ENCODE measurements around the gene ZNHIT1. TPM values are rescaled to one million over a fixed set of nuclear protein-coding genes. Genes with fewer than 3 reads are reported as not detected.

ZNHIT1 gene
- total and polyA plus RNA-seq, 2 of the 8 experiments (the other 6 are each of a cell fraction or from before 2014, with no cell fraction given): 38.2 to 61.7 TPM

DNA sequence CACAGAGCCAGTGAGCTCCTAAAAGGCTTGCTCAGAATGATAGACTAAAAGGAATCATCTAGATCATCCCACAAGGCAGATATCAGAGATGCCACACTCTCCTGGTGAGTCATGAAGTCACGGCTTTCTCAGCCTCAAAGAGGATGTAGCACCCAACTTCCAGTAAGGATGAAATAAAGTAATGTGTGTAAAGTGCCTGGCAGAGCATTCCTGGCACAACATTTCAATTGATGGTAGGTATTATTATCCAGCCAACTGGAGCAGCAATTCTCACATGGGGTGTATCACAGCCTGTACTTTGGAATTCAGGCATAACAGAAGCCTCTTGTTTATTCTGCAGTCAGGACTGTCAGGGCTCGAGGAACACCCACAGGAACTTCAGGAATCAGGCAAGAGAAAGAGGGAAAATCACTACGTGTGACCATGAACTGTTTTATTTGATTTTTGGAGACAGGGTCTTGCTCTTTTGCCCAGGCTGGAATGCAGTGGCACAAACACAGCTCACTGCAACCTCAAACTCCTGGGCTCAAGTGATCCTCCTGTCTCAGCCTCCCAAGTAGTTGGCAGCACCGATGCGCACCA, 32.6 kb upstream of the ZNHIT1 start:
- POLR2A ChIA-PET (ENCODE audit: partially characterized antibody): interaction anchor here (1.8 kb wide), 1 partner anchor 11 kb away, joined by 8 read pairs; no protein-coding TSS in a partner anchor
- no peak for FAIRE-seq
- TF ChIP-seq SIRT6 (IDR thresholded peaks at IDR 0.05; ENCODE audit: low read length) (no peak), BRCA1 (IDR thresholded peaks at IDR 0.05; ENCODE audit: low read depth, low read length) (no peak), NRF1 (IDR thresholded peaks at IDR 0.05; ENCODE audit: low read depth, low read length) (no peak), CEBPB (IDR thresholded peaks at IDR 0.05; ENCODE audit: low read depth, low read length) (no peak), GABPA (IDR thresholded peaks at IDR 0.05; ENCODE audit: borderline replicate concordance, insufficient read depth, low read length) (no peak), KDM1A (IDR thresholded peaks at IDR 0.05; ENCODE audit: borderline replicate concordance, low read length) (no peak), HDAC6 (IDR thresholded peaks at IDR 0.05; ENCODE audit: low read depth, low read length) (no peak), KDM5A (IDR thresholded peaks at IDR 0.05; ENCODE audit: low read length) (no peak), SUZ12 (IDR thresholded peaks at IDR 0.05; ENCODE audit: low read length) (no peak)
- TF ChIP-seq, protein P1, sequence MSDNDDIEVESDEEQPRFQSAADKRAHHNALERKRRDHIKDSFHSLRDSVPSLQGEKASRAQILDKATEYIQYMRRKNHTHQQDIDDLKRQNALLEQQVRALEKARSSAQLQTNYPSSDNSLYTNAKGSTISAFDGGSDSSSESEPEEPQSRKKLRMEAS (IDR thresholded peaks at IDR 0.05): no peak
- TF ChIP-seq, protein P2, sequence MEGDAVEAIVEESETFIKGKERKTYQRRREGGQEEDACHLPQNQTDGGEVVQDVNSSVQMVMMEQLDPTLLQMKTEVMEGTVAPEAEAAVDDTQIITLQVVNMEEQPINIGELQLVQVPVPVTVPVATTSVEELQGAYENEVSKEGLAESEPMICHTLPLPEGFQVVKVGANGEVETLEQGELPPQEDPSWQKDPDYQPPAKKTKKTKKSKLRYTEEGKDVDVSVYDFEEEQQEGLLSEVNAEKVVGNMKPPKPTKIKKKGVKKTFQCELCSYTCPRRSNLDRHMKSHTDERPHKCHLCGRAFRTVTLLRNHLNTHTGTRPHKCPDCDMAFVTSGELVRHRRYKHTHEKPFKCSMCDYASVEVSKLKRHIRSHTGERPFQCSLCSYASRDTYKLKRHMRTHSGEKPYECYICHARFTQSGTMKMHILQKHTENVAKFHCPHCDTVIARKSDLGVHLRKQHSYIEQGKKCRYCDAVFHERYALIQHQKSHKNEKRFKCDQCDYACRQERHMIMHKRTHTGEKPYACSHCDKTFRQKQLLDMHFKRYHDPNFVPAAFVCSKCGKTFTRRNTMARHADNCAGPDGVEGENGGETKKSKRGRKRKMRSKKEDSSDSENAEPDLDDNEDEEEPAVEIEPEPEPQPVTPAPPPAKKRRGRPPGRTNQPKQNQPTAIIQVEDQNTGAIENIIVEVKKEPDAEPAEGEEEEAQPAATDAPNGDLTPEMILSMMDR (IDR thresholded peaks at IDR 0.05; ENCODE audit: control extremely low read depth in 1 of 3, insufficient read depth in 1 of 3, low read depth in 1 of 3, low read length in 3 of 3): no peak

More for the DNA sequence above, 32.6 kb upstream of the ZNHIT1 start:
- Histone ChIP-seq H3K4me1 (replicated peaks in 1 of 4; ENCODE audit: control insufficient read depth in 3 of 4, insufficient read depth in 4 of 4, low read length in 3 of 4) (peaks cover 0 to 5% (median 3%) of the 10 kb centered on the region in 4 experiments; a peak in 6 of 7 replicates), H3K9ac (replicated peaks in 1 of 4; ENCODE audit: extremely low read depth in 1 of 4, low read depth in 3 of 4, low read length in 3 of 4) (no peak overlapping the region), H2BK15ac (ENCODE audit: low read length) (peak overlapping the region; percentile 31; the same call in 1 of the 2 replicates), H3K23me2 (ENCODE audit: low read depth, low read length) (peaks cover 3% of the 10 kb centered on the region; the same call in 1 of the 2 replicates), H3K18ac (ENCODE audit: extremely low read depth, low read length) (no peak overlapping the region), H3K4me3 (ENCODE audit: extremely low read depth in 1 of 4, insufficient read depth in 2 of 4, low read depth in 3 of 4, low read length in 4 of 4) (no peak overlapping the region), H2BK120ac (replicated peaks; ENCODE audit: low read depth, low read length) (no peak overlapping the region), H2BK12ac (ENCODE audit: low read depth, low read length) (no peak overlapping the region), H3K14ac (ENCODE audit: insufficient read length) (no peak overlapping the region), H3K23ac (ENCODE audit: insufficient read length) (no peak overlapping the region), H3K4ac (replicated peaks; ENCODE audit: insufficient read length, low read depth, low read length) (no peak overlapping the region), H2AK5ac (ENCODE audit: low read depth, low read length) (no peak overlapping the region), H3K56ac (replicated peaks; ENCODE audit: insufficient read length, low read depth, low read length) (no peak overlapping the region), H2BK20ac (ENCODE audit: low read length) (no peak overlapping the region), H3K9me3 (ENCODE audit: insufficient read depth in 2 of 2, low read depth in 1 of 2, low read length in 1 of 2) (no peaks in the 10 kb centered on the region), H3K36me3 (ENCODE audit: control insufficient read depth in 2 of 4, insufficient read depth in 4 of 4, low read length in 3 of 4) (no peaks in the 10 kb centered on the region), H3K79me1 (ENCODE audit: low read depth, low read length) (no peaks in the 10 kb centered on the region), H4K20me1 (replicated peaks in 1 of 2; ENCODE audit: control insufficient read depth in 1 of 2, insufficient read depth in 2 of 2, low read length in 2 of 2) (no peaks in the 10 kb centered on the region), H3K79me2 (ENCODE audit: control insufficient read depth in 1 of 2, insufficient read depth in 2 of 2, low read length in 2 of 2) (no peaks in the 10 kb centered on the region), H2BK5ac (ENCODE audit: low read depth, low read length) (no peak overlapping the region), H3K27me3 (replicated peaks in 1 of 4; ENCODE audit: control insufficient read depth in 3 of 4, extremely low read depth in 1 of 4, insufficient read depth in 3 of 4, low read length in 3 of 4) (peaks cover 6 to 10% (median 8%) of the 10 kb centered on the region in 4 experiments; a peak in 6 of 7 replicates), H2AFZ (ENCODE audit: low read length) (no peak overlapping the region), H3K4me2 (ENCODE audit: insufficient read depth in 1 of 2, low read depth in 2 of 2, low read length in 2 of 2) (no peak overlapping the region), H3K27ac (ENCODE audit: low read depth, low read length) (no peak overlapping the region), H4K8ac (ENCODE audit: extremely low read depth, insufficient read depth, low read length) (no peak overlapping the region), H4K5ac (ENCODE audit: insufficient read length, low read depth, low read length) (no peak overlapping the region), H4K91ac (replicated peaks; ENCODE audit: insufficient read length, low read length) (no peak overlapping the region)
- CTCF ChIA-PET (ENCODE audit: partially characterized antibody): interaction anchor here (0.9 to 3.4 kb wide), 4 partner anchors 10 to 97 kb away, joined by 3 to 20 read pairs (median 4); no protein-coding TSS in a partner anchor
- WGBS, 2 experiments (ENCODE audit: extremely low coverage in 1 of 2, insufficient coverage in 1 of 2, insufficient read length in 1 of 2, insufficient replicate concordance in 2 of 2, low coverage in 1 of 2, low lambda C conversion rate in 2 of 2, missing lambda C conversion rate in 1 of 2): 83% methylated on average over 5 of the region's 5 CpGs; no CpG with 5 or more reads in 1 of the 2 experiments
- DNase-seq (ENCODE audit: low read depth in 1 of 2, low spot score in 2 of 2): no peak
